HepG2 (cell line): ENCODE results near the gene LAMA5. TPM values are rescaled to one million over a fixed set of nuclear protein-coding genes. Genes with fewer than 3 reads are reported as not detected.
A peak's percentile ranks its signal among the peaks of the same experiment; 100 is the strongest.

Experiments used
- AGO2 ChIP-seq: fragments of 200-400 bp; formaldehyde crosslinking; optimal IDR thresholded peaks from 2 replicates; pipeline ENCODE3; 2017; ENCODE audit warnings: mild to moderate bottlenecking, low read depth, low read length, moderate library complexity
- BCL3 ChIP-seq: sonication (generic); formaldehyde crosslinking; IDR thresholded peaks from 2 replicates; pipeline ENCODE4 v1.5.1; 2020; ENCODE audit warnings: mild to moderate bottlenecking, missing genetic modification reagents, moderate library complexity
- CHD2 ChIP-seq: IDR thresholded peaks from 2 replicates; pipeline ENCODE4 v1.6.1; 2011; ENCODE audit warnings: low read depth, low read length, improper control_type of control experiment
- EEA1 ChIP-seq: sonication (generic); formaldehyde crosslinking; IDR thresholded peaks from 2 replicates; pipeline ENCODE4 v1.5.1; 2020; ENCODE audit warnings: mild to moderate bottlenecking, missing genetic modification reagents, borderline replicate concordance
- FIP1L1 ChIP-seq: fragments of 200-400 bp; formaldehyde crosslinking; IDR thresholded peaks from 2 replicates; pipeline ENCODE4 v1.6.1; 2018; ENCODE audit warnings: low read depth, mild to moderate bottlenecking, low read length, moderate library complexity, borderline replicate concordance; ENCODE audit not compliant: insufficient read depth
- GATAD2A ChIP-seq: IDR thresholded peaks from 2 replicates; pipeline ENCODE4 v1.6.1; 2016
- GFI1 ChIP-seq: sonication (generic); formaldehyde crosslinking; IDR thresholded peaks from 2 replicates; pipeline ENCODE4 v1.5.0; 2020; ENCODE audit warnings: missing genetic modification reagents, mild to moderate bottlenecking, borderline replicate concordance
- HBP1 ChIP-seq: IDR thresholded peaks from 2 replicates; pipeline ENCODE4 v1.6.1; 2016; ENCODE audit warnings: low read depth, control low read depth
- IRF1 ChIP-seq: sonication (generic); formaldehyde crosslinking; IDR thresholded peaks from 2 replicates; pipeline ENCODE4 v1.4.0; 2020; ENCODE audit warnings: low read depth, mild to moderate bottlenecking, missing genetic modification reagents
- IRF2 ChIP-seq: IDR thresholded peaks from 2 replicates; pipeline ENCODE4 v1.6.1; 2018; ENCODE audit warnings: missing genetic modification reagents, missing compliant biosample characterization
- KDM1A ChIP-seq: IDR thresholded peaks from 2 replicates; pipeline ENCODE4 v1.6.1; 2016; ENCODE audit warnings: missing compliant biosample characterization
- KLF9 ChIP-seq: IDR thresholded peaks from 2 replicates; pipeline ENCODE4 v1.6.1; 2016; ENCODE audit warnings: low read depth
- MYNN ChIP-seq: sonication (generic); formaldehyde crosslinking; IDR thresholded peaks from 2 replicates; pipeline ENCODE4 v1.4.0; 2020; ENCODE audit warnings: mild to moderate bottlenecking, low read depth, missing genetic modification reagents
- PRPF4 ChIP-seq: fragments of 200-400 bp; formaldehyde crosslinking; IDR thresholded peaks from 2 replicates; pipeline ENCODE4 v1.6.1; 2016; ENCODE audit warnings: low read length, low read depth; ENCODE audit not compliant: poor library complexity, severe bottlenecking
- SNAPC5 ChIP-seq: sonication (generic); formaldehyde crosslinking; IDR thresholded peaks from 2 replicates; pipeline ENCODE4 v1.8.1; 2023; ENCODE audit warnings: mild to moderate bottlenecking, missing genetic modification reagents, borderline replicate concordance
- SRSF4 ChIP-seq: fragments of 200-400 bp; formaldehyde crosslinking; IDR thresholded peaks from one replicate; pipeline ENCODE4 v1.6.1; 2018; ENCODE audit warnings: mild to moderate bottlenecking, low read depth, low read length, moderate library complexity; ENCODE audit not compliant: poor library complexity, severe bottlenecking
- TBX3 ChIP-seq: fragments of 450-650 bp; IDR thresholded peaks from 2 replicates; pipeline ENCODE4 v1.6.1; 2017; ENCODE audit warnings: antibody characterized with exemption, mild to moderate bottlenecking, inconsistent platforms, borderline replicate concordance
- ZBTB49 ChIP-seq: sonication (generic); formaldehyde crosslinking; IDR thresholded peaks from 2 replicates; pipeline ENCODE4 v1.4.0; 2020; ENCODE audit warnings: missing genetic modification reagents, borderline replicate concordance
- ZBTB7B ChIP-seq: sonication (generic); formaldehyde crosslinking; IDR thresholded peaks from 2 replicates; pipeline ENCODE4 v1.4.0; 2020; ENCODE audit warnings: missing genetic modification reagents
- ZNF136 ChIP-seq: sonication (generic); formaldehyde crosslinking; IDR thresholded peaks from 2 replicates; pipeline ENCODE4 v1.8.1; 2022; ENCODE audit warnings: low read depth, mild to moderate bottlenecking, moderate library complexity, missing genetic modification reagents
- ZNF274 ChIP-seq: sonication (generic); formaldehyde crosslinking; IDR thresholded peaks from 2 replicates; pipeline ENCODE4 v1.5.1; 2020; ENCODE audit warnings: mild to moderate bottlenecking, missing genetic modification reagents
- ZNF784 ChIP-seq: sonication (generic); formaldehyde crosslinking; IDR thresholded peaks from 2 replicates; pipeline ENCODE4 v1.5.1; 2020; ENCODE audit warnings: missing genetic modification reagents, mild to moderate bottlenecking, borderline replicate concordance
- ZSCAN31 ChIP-seq: sonication (generic); formaldehyde crosslinking; IDR thresholded peaks from 2 replicates; pipeline ENCODE4 v1.5.0; 2020; ENCODE audit warnings: low read depth, mild to moderate bottlenecking, missing genetic modification reagents
- polyA plus RNA-seq, 8 experiments: library from polyadenylated mRNA; depleted of rRNA in 3 of 8; stranded (reverse) in 7 of 8; unstranded in 1 of 8; fragments of >200 nt; fragmentation: Illumina TruSeq in 4 of 8; extraction: Trizol in 4 of 8; gene quantifications; 2 replicates each; pipeline versions ENCODE4 v1.2.1 to v1.2.3, GENCODE V29; 2011 to 2016; ENCODE audit warnings: low read depth in 4 of 8, missing spikeins in 1 of 8, mixed read lengths in 1 of 8; ENCODE audit not compliant: insufficient read depth in 1 of 8
- total RNA-seq, 5 experiments: library from RNA; depleted of rRNA; stranded (reverse); fragments of >200 nt; fragmentation: Illumina TruSeq; extraction: Trizol; gene quantifications; 2 replicates each; pipeline ENCODE4 v1.2.3, GENCODE V29; 2016; ENCODE audit warnings: low read depth in 1 of 5

Gene LAMA5
- total and polyA plus RNA-seq, 2 of the 13 experiments (the other 11 are each of a cell fraction or from before 2014, with no cell fraction given): 21.0 to 44.7 TPM

GRCh38 chr20:62306414-62307187, 60.5 kb downstream of the LAMA5 start (continued):
- 0 out of 2 replicates have a peak, but pooled peaks have one; percentile 51 for TF ChIP-seq BCL3 (CRISPR knock-in tag)
- TF ChIP-seq KDM1A (CRISPR knock-in tag): no peak
- no peak for TF ChIP-seq ZBTB49 (CRISPR knock-in tag)
- TF ChIP-seq GATAD2A (CRISPR knock-in tag): no peak
- no peak for TF ChIP-seq GFI1 (CRISPR knock-in tag)
- TF ChIP-seq KLF9 (CRISPR knock-in tag): no peak
- TF ChIP-seq TBX3: no peak
- no peak for TF ChIP-seq ZBTB7B (CRISPR knock-in tag)
- TF ChIP-seq MYNN (CRISPR knock-in tag): 0 out of 2 replicates have a peak, but pooled peaks have one; percentile 16
- no peak for TF ChIP-seq PRPF4
- no peak for TF ChIP-seq ZNF784
- TF ChIP-seq CHD2: no peak
- TF ChIP-seq ZNF274: 0 out of 2 replicates have a peak, but pooled peaks have one; percentile 3
- TF ChIP-seq IRF1: no peak
- no peak for TF ChIP-seq SRSF4
- TF ChIP-seq AGO2: peak; percentile 92
- TF ChIP-seq SNAPC5 (CRISPR knock-in tag): no peak
- TF ChIP-seq HBP1: no peak
- TF ChIP-seq EEA1: no peak
- no peak for TF ChIP-seq ZSCAN31 (CRISPR knock-in tag)
- TF ChIP-seq FIP1L1: no peak
- no peak for TF ChIP-seq IRF2 (CRISPR knock-in tag)
- TF ChIP-seq ZNF136 (CRISPR knock-in tag): no peak
